Stimulated activated naive CD8-positive, alpha-beta T cell treated with anti-CD3 and anti-CD28 coated beads, Interleukin-15, amount 100 ng/mL, for 72 hours (primary cell): ENCODE measurements around the gene AUTS2.

Experiments used
- ATAC-seq: fragments of 150-1000 bp; cut with Tn5 transposase; 2 replicates; pipeline ENCODE4 v1.10.0; 2021; ENCODE audit warnings: mild to moderate bottlenecking, moderate library complexity
- DNase-seq, 2 donors: peaks; one replicate each; pipeline ENCODE4 v3.0.0; 2021 to 2022
- H3K27ac Mint-ChIP-seq, 2 donors: one replicate each; pipeline ENCODE4 v1.8.0; 2022; ENCODE audit warnings: mild to moderate bottlenecking in 2 of 2, mixed read lengths in 2 of 2, moderate library complexity in 2 of 2
- H3K27me3 Mint-ChIP-seq: one replicate; pipeline ENCODE4 v1.8.0; 2022; ENCODE audit warnings: mixed read lengths
- H3K4me1 Mint-ChIP-seq: one replicate; pipeline ENCODE4 v1.8.0; 2022; ENCODE audit warnings: mild to moderate bottlenecking, mixed read lengths
- H3K4me3 Mint-ChIP-seq, 2 donors: one replicate each; pipeline ENCODE4 v1.8.0; 2022; ENCODE audit warnings: mild to moderate bottlenecking in 2 of 2, mixed read lengths in 2 of 2, moderate library complexity in 1 of 2
- H3K9me3 Mint-ChIP-seq, 2 donors: one replicate each; pipeline ENCODE4 v1.8.0; 2022; ENCODE audit warnings: mixed read lengths in 2 of 2

AUTS2 gene

DNA sequence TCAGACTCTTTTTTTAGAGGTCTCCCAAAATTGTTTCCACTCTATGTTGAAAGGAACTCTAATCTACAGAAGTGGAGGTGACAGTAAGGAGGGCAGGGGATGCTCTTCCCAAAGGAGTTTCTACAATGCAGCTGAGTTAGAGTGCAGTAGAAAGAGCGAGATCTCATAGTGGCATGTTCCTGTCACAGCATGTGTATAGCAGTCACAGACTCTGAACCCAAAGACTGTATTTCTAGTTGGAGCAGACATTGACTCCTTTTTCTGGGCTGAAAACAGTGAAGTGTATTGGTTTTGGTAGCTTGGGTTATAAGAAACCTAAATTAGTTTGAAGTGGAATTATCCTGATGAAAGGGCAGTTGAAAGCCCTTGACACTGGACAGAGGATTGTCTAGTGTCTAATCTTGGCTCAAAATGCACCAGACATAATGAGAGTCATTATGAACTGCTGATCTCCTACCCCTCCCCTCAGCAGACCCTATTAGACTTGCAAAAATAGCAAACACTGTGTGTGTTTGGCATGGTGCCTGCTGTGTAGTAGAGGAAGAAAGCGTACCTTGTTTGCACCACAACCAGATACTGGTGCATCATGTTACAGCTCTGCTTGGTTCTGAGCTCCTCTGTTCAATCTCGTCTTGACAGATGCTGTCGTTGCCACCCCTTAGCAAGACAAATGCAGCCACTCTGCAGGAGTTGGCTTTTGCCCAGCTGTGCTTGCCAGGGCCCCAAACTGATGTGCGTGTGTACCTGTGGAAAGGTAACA lies 336.0 kb downstream of the AUTS2 start:
- Mint-ChIP-seq H3K27ac (no peak overlapping the region), H3K4me1 (no peaks in the 10 kb centered on the region), H3K27me3 (no peaks in the 10 kb centered on the region), H3K4me3 (no peak overlapping the region), H3K9me3 (no peaks in the 10 kb centered on the region)
- DNase-seq (no peak), ATAC-seq (no peak)

GRCh38 chr7:69935107-69935506 lies 336.8 kb downstream of the AUTS2 start:
- H3K9me3 Mint-ChIP-seq = no peaks in the 10 kb centered on the region
- ATAC-seq (no peak), DNase-seq (no peak)
- H3K4me3 Mint-ChIP-seq = no peak overlapping the region
- H3K27ac Mint-ChIP-seq = no peak overlapping the region
- H3K4me1 Mint-ChIP-seq = no peaks in the 10 kb centered on the region
- no peaks in the 10 kb centered on the region for H3K27me3 Mint-ChIP-seq

DNA sequence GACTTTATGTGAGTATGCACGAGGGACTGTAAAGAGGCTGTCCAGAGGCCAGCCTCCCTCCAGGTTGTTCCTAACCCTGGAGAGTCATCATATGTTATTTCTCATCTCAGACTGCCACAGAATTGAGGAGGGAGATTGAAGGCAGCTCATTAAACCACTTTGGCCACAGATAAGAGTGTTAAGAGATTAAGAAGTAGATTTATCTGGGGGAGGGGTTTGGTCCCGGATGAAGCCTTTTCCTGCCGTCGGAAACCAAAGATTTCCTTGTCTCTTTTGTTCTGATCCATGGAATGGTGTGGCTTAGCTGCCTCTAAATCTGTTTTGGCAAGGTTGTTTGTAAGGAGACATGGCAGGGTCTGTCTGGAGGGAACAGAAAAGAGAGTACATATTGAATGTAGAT lies 338.8 kb downstream of the AUTS2 start:
- DNase-seq = no peak
- Mint-ChIP-seq H3K9me3 (no peaks in the 10 kb centered on the region), H3K27me3 (no peaks in the 10 kb centered on the region), H3K27ac (no peak overlapping the region), H3K4me3 (no peak overlapping the region), H3K4me1 (no peaks in the 10 kb centered on the region)
- ATAC-seq = no peak

- Mint-ChIP-seq H3K4me1 (no peaks in the 10 kb centered on the region), H3K9me3 (no peaks in the 10 kb centered on the region), H3K27ac (no peak overlapping the region), H3K4me3 (no peak overlapping the region), H3K27me3 (no peaks in the 10 kb centered on the region)
- DNase-seq (no peak), ATAC-seq (no peak)
Measured at GRCh38 chr7:69939317-69939716, 341.0 kb downstream of the AUTS2 start.

- Mint-ChIP-seq H3K27me3 (no peaks in the 10 kb centered on the region), H3K27ac (no peak overlapping the region), H3K9me3 (no peaks in the 10 kb centered on the region), H3K4me1 (no peaks in the 10 kb centered on the region), H3K4me3 (no peak overlapping the region)
- DNase-seq (no peak), ATAC-seq (no peak)
Measured at GRCh38 chr7:69941077-69941651, 342.9 kb downstream of the AUTS2 start.

GRCh38 chr7:69942573-69942972 lies 344.3 kb downstream of the AUTS2 start:
- ATAC-seq (no peak), DNase-seq (no peak)
- H3K27ac Mint-ChIP-seq = no peak overlapping the region
- no peak overlapping the region for H3K4me3 Mint-ChIP-seq
- no peaks in the 10 kb centered on the region for H3K27me3 Mint-ChIP-seq
- H3K9me3 Mint-ChIP-seq = no peaks in the 10 kb centered on the region
- H3K4me1 Mint-ChIP-seq = no peaks in the 10 kb centered on the region

GRCh38 chr7:69946901-69947300 lies 348.6 kb downstream of the AUTS2 start:
- Mint-ChIP-seq H3K27ac (no peak overlapping the region), H3K4me1 (no peaks in the 10 kb centered on the region), H3K9me3 (no peaks in the 10 kb centered on the region), H3K4me3 (no peak overlapping the region), H3K27me3 (no peaks in the 10 kb centered on the region)
- DNase-seq (no peak), ATAC-seq (no peak)

GRCh38 chr7:69947998-69948397 lies 349.7 kb downstream of the AUTS2 start:
- no peak overlapping the region for H3K4me3 Mint-ChIP-seq
- no peaks in the 10 kb centered on the region for H3K9me3 Mint-ChIP-seq
- DNase-seq (no peak), ATAC-seq (no peak)
- H3K4me1 Mint-ChIP-seq = no peaks in the 10 kb centered on the region
- no peaks in the 10 kb centered on the region for H3K27me3 Mint-ChIP-seq
- H3K27ac Mint-ChIP-seq = no peak overlapping the region

GRCh38 chr7:69949122-69949521 lies 350.8 kb downstream of the AUTS2 start:
- Mint-ChIP-seq H3K4me3 (no peak overlapping the region), H3K9me3 (no peaks in the 10 kb centered on the region), H3K27me3 (no peaks in the 10 kb centered on the region), H3K27ac (no peak overlapping the region), H3K4me1 (no peaks in the 10 kb centered on the region)
- no peak for ATAC-seq
- DNase-seq = no peak

- ATAC-seq (no peak), DNase-seq (no peak)
- H3K9me3 Mint-ChIP-seq = no peaks in the 10 kb centered on the region
- H3K4me1 Mint-ChIP-seq = no peaks in the 10 kb centered on the region
- H3K4me3 Mint-ChIP-seq = no peak overlapping the region
- no peaks in the 10 kb centered on the region for H3K27me3 Mint-ChIP-seq
- no peak overlapping the region for H3K27ac Mint-ChIP-seq
Measured at GRCh38 chr7:69951458-69951857, 353.2 kb downstream of the AUTS2 start.

- DNase-seq = no peak
- H3K4me1 Mint-ChIP-seq = no peaks in the 10 kb centered on the region
- no peak overlapping the region for H3K27ac Mint-ChIP-seq
- no peaks in the 10 kb centered on the region for H3K27me3 Mint-ChIP-seq
- H3K4me3 Mint-ChIP-seq = no peak overlapping the region
- ATAC-seq = no peak
- H3K9me3 Mint-ChIP-seq = no peaks in the 10 kb centered on the region
Measured at GRCh38 chr7:69953136-69954067, 355.1 kb downstream of the AUTS2 start.

GRCh38 chr7:69956541-69956940 lies 358.3 kb downstream of the AUTS2 start:
- DNase-seq = no peak
- ATAC-seq = no peak
- no peaks in the 10 kb centered on the region for H3K9me3 Mint-ChIP-seq
- H3K27ac Mint-ChIP-seq = no peak overlapping the region
- no peaks in the 10 kb centered on the region for H3K4me1 Mint-ChIP-seq
- no peak overlapping the region for H3K4me3 Mint-ChIP-seq
- H3K27me3 Mint-ChIP-seq = no peaks in the 10 kb centered on the region

DNA sequence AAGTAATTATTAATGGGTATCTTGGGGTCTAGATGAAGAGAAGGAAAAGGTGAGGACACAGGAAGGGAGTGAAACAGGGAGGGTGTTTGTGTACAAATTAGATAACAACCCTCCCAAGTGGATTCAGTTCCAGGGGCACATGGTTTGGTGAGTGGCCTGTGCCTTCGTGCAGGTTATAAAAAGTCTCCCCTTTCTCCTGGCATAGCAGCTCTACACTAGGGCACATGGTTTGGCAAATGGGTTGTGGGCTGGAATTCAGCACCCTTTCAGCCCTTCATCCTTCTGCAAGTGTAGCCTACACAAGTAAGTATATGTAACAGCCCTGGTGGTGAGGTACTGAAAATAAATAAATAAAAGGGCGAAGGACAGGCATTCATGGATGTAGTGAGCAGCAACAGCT lies 359.4 kb downstream of the AUTS2 start:
- Mint-ChIP-seq H3K27me3 (no peaks in the 10 kb centered on the region), H3K4me3 (no peak overlapping the region), H3K4me1 (peaks cover 5% of the 10 kb centered on the region), H3K9me3 (no peaks in the 10 kb centered on the region), H3K27ac (no peak overlapping the region)
- DNase-seq (no peak), ATAC-seq (no peak)

DNA sequence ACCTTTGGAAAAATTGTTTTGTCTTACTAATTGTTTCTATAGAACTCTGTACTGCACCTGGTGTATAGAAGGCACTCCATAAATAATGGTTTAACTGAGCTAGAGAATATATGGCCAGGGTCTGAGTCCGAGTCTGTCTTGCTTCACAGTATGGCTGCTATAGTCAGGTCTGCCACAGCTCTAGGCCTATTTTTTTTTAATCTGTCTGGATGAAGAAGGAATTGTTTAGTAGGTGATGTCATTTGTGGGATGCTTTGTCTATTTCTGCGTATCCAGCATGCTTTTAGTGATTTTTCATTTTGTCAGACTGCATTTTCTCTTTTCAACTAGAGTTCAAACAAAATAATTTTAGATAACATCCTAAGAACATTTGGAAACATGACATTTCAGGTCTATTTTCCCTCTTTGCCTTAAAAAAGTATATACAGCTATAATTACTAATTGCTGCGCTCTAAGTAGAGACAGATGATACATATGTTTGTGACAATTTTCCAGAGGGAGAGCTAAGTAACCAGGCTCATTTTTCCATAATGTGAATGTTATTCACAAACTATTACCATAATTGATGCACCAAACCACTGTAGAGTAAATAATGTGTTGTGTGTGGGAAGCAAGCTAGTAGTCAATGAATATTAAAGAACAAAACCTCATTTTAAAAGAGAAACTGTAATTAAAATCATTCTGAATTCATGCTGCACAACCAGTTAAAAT lies 361.7 kb downstream of the AUTS2 start:
- H3K4me1 Mint-ChIP-seq = peaks cover 10% of the 10 kb centered on the region
- no peaks in the 10 kb centered on the region for H3K9me3 Mint-ChIP-seq
- H3K27ac Mint-ChIP-seq = no peak overlapping the region
- DNase-seq (no peak), ATAC-seq (no peak)
- H3K27me3 Mint-ChIP-seq = no peaks in the 10 kb centered on the region
- no peak overlapping the region for H3K4me3 Mint-ChIP-seq

GRCh38 chr7:69961436-69961835 lies 363.2 kb downstream of the AUTS2 start:
- Mint-ChIP-seq H3K4me1 (peaks cover 10% of the 10 kb centered on the region), H3K4me3 (no peak overlapping the region), H3K27me3 (no peaks in the 10 kb centered on the region), H3K27ac (no peak overlapping the region), H3K9me3 (no peaks in the 10 kb centered on the region)
- ATAC-seq = no peak
- no peak for DNase-seq
